GM19395 (cell line): ENCODE measurements around the gene CRYAA.
"Not testable (repeated sequence)": the region's sequence is repeated elsewhere in the genome, so short reads cannot be mapped to it uniquely, and the experiment has no call there.

Experiments
- ATAC-seq: cut with Tn5 transposase; IDR thresholded peaks from one replicate; pipeline ENCODE4 v1.9.1; 2021; ENCODE audit warnings: mild to moderate bottlenecking, moderate library complexity; ENCODE audit not compliant: unreplicated experiment

The CRYAA gene

GRCh38 chr21:43168708-43169107 lies at the start of gene CRYAA:
TSS of gene CRYAA (plus strand) at chr21:43169008. CDS start at chr21:43169100, 92 bp downstream.
- not testable (repeated sequence) for ATAC-seq

GRCh38 chr21:43130094-43130493 lies 38.7 kb upstream of the CRYAA start:
- ATAC-seq, result not testable (repeated sequence)

GRCh38 chr21:43134520-43134919 lies 34.3 kb upstream of the CRYAA start:
- ATAC-seq, result not testable (repeated sequence)

- ATAC-seq, result not testable (repeated sequence)
Observed at GRCh38 chr21:43138944-43139343, 29.9 kb upstream of the CRYAA start.

- not testable (repeated sequence) for ATAC-seq
Observed at GRCh38 chr21:43141407-43141806, 27.4 kb upstream of the CRYAA start.

GRCh38 chr21:43146637-43147036 lies 22.2 kb upstream of the CRYAA start:
- ATAC-seq, result not testable (repeated sequence)

GRCh38 chr21:43147999-43148398 lies 20.8 kb upstream of the CRYAA start:
- ATAC-seq, result not testable (repeated sequence)

GRCh38 chr21:43149344-43149743 lies 19.5 kb upstream of the CRYAA start:
- not testable (repeated sequence) for ATAC-seq

- ATAC-seq, result not testable (repeated sequence)
Observed at GRCh38 chr21:43153601-43154000, 15.2 kb upstream of the CRYAA start.

GRCh38 chr21:43159279-43160175 lies 9.3 kb upstream of the CRYAA start:
- not testable (repeated sequence) for ATAC-seq

GRCh38 chr21:43161826-43162707 lies 6.7 kb upstream of the CRYAA start:
- not testable (repeated sequence) for ATAC-seq

- not testable (repeated sequence) for ATAC-seq
Observed at GRCh38 chr21:43162708-43163205, 6.1 kb upstream of the CRYAA start.

- ATAC-seq, result peak; percentile 62
Observed at GRCh38 chr21:43164823-43165222, 4.0 kb upstream of the CRYAA start.

GRCh38 chr21:43165734-43166133 lies 3.1 kb upstream of the CRYAA start:
- not testable (repeated sequence) for ATAC-seq

- ATAC-seq, result not testable (repeated sequence)
Observed at GRCh38 chr21:43169230-43169886, 550 bp downstream of the CRYAA start.

GRCh38 chr21:43169891-43170290 lies 1.1 kb downstream of the CRYAA start:
- ATAC-seq, result not testable (repeated sequence)

GRCh38 chr21:43172812-43173211 lies 4.0 kb downstream of the CRYAA start:
- ATAC-seq, result not testable (repeated sequence)

- ATAC-seq, result not testable (repeated sequence)
Observed at GRCh38 chr21:43173438-43173837, 4.6 kb downstream of the CRYAA start.

- not testable (repeated sequence) for ATAC-seq
Observed at GRCh38 chr21:43173930-43174329, 5.1 kb downstream of the CRYAA start.

- ATAC-seq, result not testable (repeated sequence)
Observed at GRCh38 chr21:43174998-43175397, 6.2 kb downstream of the CRYAA start.
